ENCODE measurements around the gene TRAK2. TPM values are rescaled to one million over a fixed set of nuclear protein-coding genes. Genes with fewer than 3 reads are reported as not detected.

TRAK2 gene
- total and polyA plus RNA-seq, 2 experiments from 2014 or later, result 9.2 to 26.7 TPM

DNA sequence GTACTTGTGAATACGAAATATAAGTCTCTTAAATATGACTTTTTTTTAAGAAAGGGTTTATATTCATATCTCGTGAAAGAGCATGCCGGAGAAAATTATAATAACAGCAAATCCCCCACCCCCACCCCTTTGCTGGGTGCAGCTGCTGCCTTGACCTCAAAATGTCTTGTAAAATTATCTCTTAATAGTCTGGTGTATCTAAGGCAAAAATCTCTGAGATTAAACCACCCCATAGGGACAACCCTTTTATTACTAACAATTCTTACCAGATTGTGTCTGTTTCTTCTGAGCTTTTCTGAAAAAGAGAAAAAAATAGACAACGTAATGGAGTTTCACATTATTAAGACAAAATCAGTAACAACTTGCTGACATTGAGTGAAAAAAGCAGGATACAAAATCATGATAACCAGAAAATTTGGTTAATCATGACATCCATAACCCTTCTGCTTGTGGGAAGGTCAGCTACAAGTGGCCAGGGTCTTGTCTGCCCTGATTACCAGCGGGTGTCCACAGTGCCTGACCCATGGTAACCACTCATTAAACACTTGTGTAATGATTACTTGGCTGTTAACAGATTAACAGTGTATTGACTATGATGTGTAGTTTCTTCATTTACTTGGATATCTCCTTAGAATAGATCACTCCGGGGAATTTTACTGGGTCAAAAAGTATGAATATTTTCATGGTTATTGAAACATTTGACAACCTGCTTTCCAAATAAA lies 1.8 kb upstream of the TRAK2 start:
- WGBS (ENCODE audit: low lambda C conversion rate, missing lambda C conversion rate), result 56% methylated on average over 6 of the region's 6 CpGs
- no peaks in the 10 kb centered on the region for H3K9me2 ChIP-seq (replicated peaks; ENCODE audit: insufficient read depth)
- H3K4me2 ChIP-seq, result peak overlapping the region; percentile 88
- peaks cover 13% of the 10 kb centered on the region for H3K4me1 ChIP-seq (ENCODE audit: insufficient read depth)
- DNase-seq (ENCODE audit: low spot score), result no peak
- H3K9me3 ChIP-seq (ENCODE audit: low read depth), result no peaks in the 10 kb centered on the region
- H3K4me3 ChIP-seq, result peak overlapping the region; percentile 70
- peak overlapping the region; percentile 86 for H3K27ac ChIP-seq
- H2AFZ ChIP-seq, result no peak overlapping the region
- H3K27me3 ChIP-seq, result no peaks in the 10 kb centered on the region
- no peaks in the 10 kb centered on the region for H4K20me1 ChIP-seq (ENCODE audit: insufficient read depth, poor library complexity, severe bottlenecking)
- no peaks in the 10 kb centered on the region for H3K36me3 ChIP-seq (replicated peaks; ENCODE audit: insufficient read depth, low read depth)
- H3K79me2 ChIP-seq, result peaks cover 56% of the 10 kb centered on the region
- TF ChIP-seq EZH2phosphoT487 (IDR thresholded peaks at IDR 0.05; ENCODE audit: low read depth, severe bottlenecking, unreplicated experiment) (no peak), EZH2 (IDR thresholded peaks at IDR 0.05; ENCODE audit: borderline replicate concordance) (no peak)
- TF ChIP-seq, protein P1, sequence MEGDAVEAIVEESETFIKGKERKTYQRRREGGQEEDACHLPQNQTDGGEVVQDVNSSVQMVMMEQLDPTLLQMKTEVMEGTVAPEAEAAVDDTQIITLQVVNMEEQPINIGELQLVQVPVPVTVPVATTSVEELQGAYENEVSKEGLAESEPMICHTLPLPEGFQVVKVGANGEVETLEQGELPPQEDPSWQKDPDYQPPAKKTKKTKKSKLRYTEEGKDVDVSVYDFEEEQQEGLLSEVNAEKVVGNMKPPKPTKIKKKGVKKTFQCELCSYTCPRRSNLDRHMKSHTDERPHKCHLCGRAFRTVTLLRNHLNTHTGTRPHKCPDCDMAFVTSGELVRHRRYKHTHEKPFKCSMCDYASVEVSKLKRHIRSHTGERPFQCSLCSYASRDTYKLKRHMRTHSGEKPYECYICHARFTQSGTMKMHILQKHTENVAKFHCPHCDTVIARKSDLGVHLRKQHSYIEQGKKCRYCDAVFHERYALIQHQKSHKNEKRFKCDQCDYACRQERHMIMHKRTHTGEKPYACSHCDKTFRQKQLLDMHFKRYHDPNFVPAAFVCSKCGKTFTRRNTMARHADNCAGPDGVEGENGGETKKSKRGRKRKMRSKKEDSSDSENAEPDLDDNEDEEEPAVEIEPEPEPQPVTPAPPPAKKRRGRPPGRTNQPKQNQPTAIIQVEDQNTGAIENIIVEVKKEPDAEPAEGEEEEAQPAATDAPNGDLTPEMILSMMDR (IDR thresholded peaks at IDR 0.05; ENCODE audit: poor library complexity), result no peak

DNA sequence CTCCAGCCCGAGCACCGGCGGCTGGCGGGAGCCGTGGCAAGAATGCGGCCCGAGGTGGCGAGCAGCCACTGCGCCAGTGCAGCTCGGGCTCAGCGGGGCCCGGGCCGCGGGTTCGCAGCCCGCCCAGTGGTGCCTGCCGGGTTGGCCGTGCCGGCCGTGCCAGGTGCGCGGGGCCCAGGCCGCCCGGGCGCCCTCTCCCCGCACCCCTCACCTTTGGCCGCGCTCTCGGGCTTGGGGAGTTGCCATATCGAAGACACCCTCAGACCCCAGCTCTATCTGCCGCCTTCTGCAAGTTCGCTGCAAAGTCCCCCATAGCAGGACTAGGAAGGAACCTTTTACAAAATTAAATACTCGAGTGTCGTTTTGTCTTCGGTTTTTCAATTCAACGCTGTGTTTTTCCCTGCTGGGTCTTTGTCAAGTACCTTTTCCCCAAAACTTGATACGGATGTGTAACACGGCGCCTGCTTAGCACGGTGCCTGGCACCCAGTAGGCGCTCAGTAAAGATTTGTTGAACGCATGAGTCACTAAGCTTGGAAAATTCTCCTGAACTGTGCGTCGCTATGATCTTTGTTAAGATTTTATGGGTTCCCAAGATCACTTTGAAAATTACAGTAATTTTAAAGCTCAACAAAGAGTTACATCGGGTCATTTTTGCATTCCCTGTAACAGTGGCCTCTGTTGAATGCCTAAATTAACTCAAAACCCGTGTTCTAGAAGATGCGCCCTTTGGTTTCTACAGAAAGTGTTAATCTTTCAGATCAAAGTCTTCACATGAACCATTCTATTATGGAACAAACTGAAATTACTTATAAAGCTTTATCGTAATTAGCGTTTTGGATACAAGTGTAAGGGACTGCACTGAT lies 1.0 kb upstream of the TRAK2 start:
- Histone ChIP-seq H3K27ac (peak overlapping the region; percentile 86), H3K9me2 (replicated peaks; ENCODE audit: insufficient read depth) (no peaks in the 10 kb centered on the region), H3K27me3 (no peaks in the 10 kb centered on the region), H3K36me3 (replicated peaks; ENCODE audit: insufficient read depth, low read depth) (no peaks in the 10 kb centered on the region), H3K4me1 (ENCODE audit: insufficient read depth) (peaks cover 19% of the 10 kb centered on the region), H3K79me2 (peaks cover 64% of the 10 kb centered on the region), H3K4me2 (peak overlapping the region; percentile 88), H4K20me1 (ENCODE audit: insufficient read depth, poor library complexity, severe bottlenecking) (no peaks in the 10 kb centered on the region), H3K4me3 (peak overlapping the region; percentile 70), H3K9me3 (ENCODE audit: low read depth) (no peaks in the 10 kb centered on the region), H2AFZ (peak overlapping the region; percentile 92)
- WGBS (ENCODE audit: low lambda C conversion rate, missing lambda C conversion rate), result 7% methylated on average over 49 of the region's 49 CpGs
- DNase-seq (ENCODE audit: low spot score), result peak; percentile 31
- TF ChIP-seq, protein P1 (IDR thresholded peaks at IDR 0.05; ENCODE audit: poor library complexity), result peak; percentile 1
- no peak for TF ChIP-seq EZH2phosphoT487 (IDR thresholded peaks at IDR 0.05; ENCODE audit: low read depth, severe bottlenecking, unreplicated experiment)
- TF ChIP-seq EZH2 (IDR thresholded peaks at IDR 0.05; ENCODE audit: borderline replicate concordance), result no peak

DNA sequence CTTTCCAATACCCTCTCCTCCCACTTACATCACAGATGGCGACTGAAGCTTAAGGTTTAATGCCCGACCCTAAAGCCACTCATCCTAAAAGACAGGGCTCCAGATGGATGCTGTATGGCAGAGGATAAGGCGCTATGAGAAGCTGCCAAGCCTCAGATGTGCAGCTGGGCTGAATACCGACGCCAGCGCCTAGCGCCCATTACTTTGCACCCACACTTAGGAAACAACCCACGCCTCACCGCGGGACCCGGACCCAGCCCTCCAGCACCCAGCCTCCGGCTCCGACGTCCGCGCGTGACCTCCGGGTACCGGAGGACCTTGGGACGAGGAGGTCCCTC lies 335 bp downstream of the TRAK2 start:
- Histone ChIP-seq H4K20me1 (ENCODE audit: insufficient read depth, poor library complexity, severe bottlenecking) (no peaks in the 10 kb centered on the region), H3K4me3 (peak overlapping the region; percentile 91), H3K9me2 (replicated peaks; ENCODE audit: insufficient read depth) (no peaks in the 10 kb centered on the region), H3K36me3 (replicated peaks; ENCODE audit: insufficient read depth, low read depth) (no peaks in the 10 kb centered on the region), H3K27me3 (no peaks in the 10 kb centered on the region), H3K9me3 (ENCODE audit: low read depth) (no peaks in the 10 kb centered on the region), H2AFZ (peak overlapping the region; percentile 90), H3K79me2 (peaks cover 66% of the 10 kb centered on the region), H3K4me2 (peak overlapping the region; percentile 91), H3K4me1 (ENCODE audit: insufficient read depth) (peaks cover 33% of the 10 kb centered on the region), H3K27ac (peak overlapping the region; percentile 89)
- no peak for TF ChIP-seq EZH2phosphoT487 (IDR thresholded peaks at IDR 0.05; ENCODE audit: low read depth, severe bottlenecking, unreplicated experiment)
- TF ChIP-seq, protein P1 (IDR thresholded peaks at IDR 0.05; ENCODE audit: poor library complexity), result no peak
- no peak for TF ChIP-seq EZH2 (IDR thresholded peaks at IDR 0.05; ENCODE audit: borderline replicate concordance)
- DNase-seq (ENCODE audit: low spot score), result no peak
- WGBS (ENCODE audit: low lambda C conversion rate, missing lambda C conversion rate), result under 1% methylated on average over 20 of the region's 20 CpGs

Measured in hepatocyte (in vitro differentiated cells).